Calu3 (cell line): Measurements from ENCODE around the gene TOR2A. TPM values are rescaled to one million over a fixed set of nuclear protein-coding genes. Genes with fewer than 3 reads are reported as not detected.

Experiments used
- BruUV-seq: library from RNA; stranded (reverse); fragments of 400-500 nt; replicated peaks from 2 replicates; lab custom pipeline; 2021; lab: Mats Ljungman, UMichigan
- CTCF ChIA-PET: fragments of 300-600 bp; sonication (Branson Sonifier 250); formaldehyde crosslinking; loops from one replicate; lab custom pipeline; 2022; ENCODE audit warnings: antibody characterized with exemption; lab: Charles Lee
- DNase-seq: peaks from one replicate; pipeline ENCODE4 v3.0.0; 2022
- H3K27ac Mint-ChIP-seq: one replicate; pipeline ENCODE4 v1.8.0; 2022; ENCODE audit warnings: mixed read lengths; ENCODE audit not compliant: unreplicated experiment
- H3K27me3 Mint-ChIP-seq: one replicate; pipeline ENCODE4 v1.8.0; 2022; ENCODE audit warnings: mixed read lengths; ENCODE audit not compliant: unreplicated experiment
- H3K36me3 Mint-ChIP-seq: one replicate; pipeline ENCODE4 v1.8.0; 2022; ENCODE audit warnings: mild to moderate bottlenecking, moderate library complexity, mixed read lengths; ENCODE audit not compliant: insufficient read depth, unreplicated experiment
- H3K4me1 Mint-ChIP-seq: one replicate; pipeline ENCODE4 v1.8.0; 2022; ENCODE audit warnings: mild to moderate bottlenecking, low read depth, mixed read lengths; ENCODE audit not compliant: unreplicated experiment
- H3K4me3 Mint-ChIP-seq: one replicate; pipeline ENCODE4 v1.8.0; 2022; ENCODE audit warnings: mild to moderate bottlenecking, low read depth, moderate library complexity, mixed read lengths; ENCODE audit not compliant: unreplicated experiment
- H3K9me3 Mint-ChIP-seq: one replicate; pipeline ENCODE4 v1.8.0; 2022; ENCODE audit warnings: low read depth, mixed read lengths; ENCODE audit not compliant: unreplicated experiment
- CTCF ChIP-seq: fragments of 200-600 bp; IDR thresholded peaks from one replicate; pipeline ENCODE4 v1.8.0; 2022; ENCODE audit warnings: antibody characterized with exemption; ENCODE audit not compliant: unreplicated experiment
- intact Hi-C: fragments of 100-400 bp; cut with micrococcal nuclease; formaldehyde crosslinking; loops from one replicate; pipeline ENCODE4 v1.10.0; 2022; ENCODE audit not compliant: unreplicated experiment
- total RNA-seq: library from RNA; stranded (reverse); gene quantifications from 2 replicates; pipeline ENCODE4 v1.2.3, GENCODE V29; 2022

The TOR2A gene
- total RNA-seq, 1 experiment from 2014 or later: 7.6 TPM

GRCh38 chr9:127723013-127723412 lies 12.1 kb downstream of the TOR2A start:
- BruUV-seq: no TSS peak
- H3K9me3 Mint-ChIP-seq: no peaks in the 10 kb centered on the region
- DNase-seq: no peak
- intact Hi-C loops: no loop called here
- peaks cover 10% of the 10 kb centered on the region for H3K27me3 Mint-ChIP-seq
- H3K36me3 Mint-ChIP-seq: peaks cover 5% of the 10 kb centered on the region
- TF ChIP-seq CTCF: no peak
- peaks cover 10% of the 10 kb centered on the region for H3K4me1 Mint-ChIP-seq
- CTCF ChIA-PET: no interaction called here
- no peak overlapping the region for H3K4me3 Mint-ChIP-seq
- H3K27ac Mint-ChIP-seq: no peak overlapping the region

GRCh38 chr9:127722055-127722745 lies 12.9 kb downstream of the TOR2A start:
- H3K4me3 Mint-ChIP-seq: no peak overlapping the region
- no TSS peak for BruUV-seq
- H3K4me1 Mint-ChIP-seq: peaks cover 10% of the 10 kb centered on the region
- intact Hi-C loops: no loop called here
- CTCF ChIA-PET: interaction anchor here (0.6 to 0.9 kb wide), 2 partner anchors 13 to 152 kb away, joined by 3 read pairs; partner anchors contain the start of gene TOR2A
- no peaks in the 10 kb centered on the region for H3K9me3 Mint-ChIP-seq
- no peak for DNase-seq
- no peak overlapping the region for H3K27ac Mint-ChIP-seq
- H3K27me3 Mint-ChIP-seq: peaks cover 10% of the 10 kb centered on the region
- H3K36me3 Mint-ChIP-seq: peaks cover 7% of the 10 kb centered on the region
- TF ChIP-seq CTCF: no peak

GRCh38 chr9:127721391-127721821 lies 13.7 kb downstream of the TOR2A start:
- Mint-ChIP-seq H3K4me3 (no peak overlapping the region), H3K9me3 (no peaks in the 10 kb centered on the region), H3K27me3 (peaks cover 10% of the 10 kb centered on the region), H3K4me1 (peaks cover 10% of the 10 kb centered on the region), H3K36me3 (peaks cover 11% of the 10 kb centered on the region), H3K27ac (no peak overlapping the region)
- peak; percentile 60 for DNase-seq
- CTCF ChIA-PET: interaction anchor here (0.6 to 0.9 kb wide), 3 partner anchors 13 to 153 kb away, joined by 3 read pairs; partner anchors contain the start of gene TOR2A
- BruUV-seq: no TSS peak
- intact Hi-C loops: no loop called here
- TF ChIP-seq CTCF: no peak

GRCh38 chr9:127720865-127721227 lies 14.2 kb downstream of the TOR2A start:
- TF ChIP-seq CTCF: no peak
- no TSS peak for BruUV-seq
- intact Hi-C loops: no loop called here
- H3K27me3 Mint-ChIP-seq: peaks cover 10% of the 10 kb centered on the region
- peaks cover 10% of the 10 kb centered on the region for H3K4me1 Mint-ChIP-seq
- CTCF ChIA-PET: interaction anchor here (0.7 kb wide), 1 partner anchor 139 kb away, joined by 3 read pairs; no protein-coding TSS in a partner anchor
- no peaks in the 10 kb centered on the region for H3K9me3 Mint-ChIP-seq
- no peak overlapping the region for H3K4me3 Mint-ChIP-seq
- H3K27ac Mint-ChIP-seq: no peak overlapping the region
- H3K36me3 Mint-ChIP-seq: peaks cover 15% of the 10 kb centered on the region
- no peak for DNase-seq
